Cardiac muscle cell (in vitro differentiated cells and primary cell): ENCODE data around the gene MED12L. TPM values are rescaled to one million over a fixed set of nuclear protein-coding genes. Genes with fewer than 3 reads are reported as not detected.

Source experiments
- DNase-seq, 2 donors: peaks; one replicate each; pipeline versions ENCODE4 v3.0.0 to v3.0.0-alpha.2; 2010 to 2017; ENCODE audit warnings: low read depth in 1 of 2, low spot score in 1 of 2
- H3K27ac ChIP-seq: fragments of 200-600 bp; sonication (generic); 2 replicates; pipeline ENCODE4 v1.5.1; 2016
- H3K27me3 ChIP-seq: fragments of 200-600 bp; sonication (generic); 2 replicates; pipeline ENCODE4 v1.6.0; 2016; ENCODE audit warnings: control low read depth
- H3K36me3 ChIP-seq: fragments of 200-600 bp; sonication (generic); 2 replicates; pipeline ENCODE4 v1.5.1; 2016; ENCODE audit warnings: control low read depth
- H3K4me1 ChIP-seq: fragments of 200-600 bp; sonication (generic); 2 replicates; pipeline ENCODE4 v1.8.1; 2017; ENCODE audit warnings: low read depth, mild to moderate bottlenecking, mixed run types
- H3K4me3 ChIP-seq: fragments of 200-600 bp; sonication (generic); 2 replicates; pipeline ENCODE4 v1.5.1; 2016; ENCODE audit warnings: mild to moderate bottlenecking
- H3K9me3 ChIP-seq: fragments of 200-600 bp; sonication (generic); 2 replicates; pipeline ENCODE4 v1.5.1; 2017; ENCODE audit warnings: low read depth, mild to moderate bottlenecking, control low read depth
- CTCF ChIP-seq: IDR thresholded peaks from 2 replicates; pipeline ENCODE4 v1.5.1; 2012; ENCODE audit warnings: low read depth, mild to moderate bottlenecking, low read length
- polyA plus RNA-seq: library from polyadenylated mRNA; unstranded; fragments of >200 nt; fragmentation: Nextera tagmentation; extraction: Ambion mirVana; gene quantifications from 2 replicates; pipeline ENCODE4 v1.2.1, GENCODE V29; 2016
- total RNA-seq: library from RNA; depleted of rRNA; stranded (reverse); fragments of >200 nt; gene quantifications from 2 replicates; pipeline ENCODE4 v1.2.3, GENCODE V29; 2016

The MED12L gene
- total and polyA plus RNA-seq, 2 experiments from 2014 or later: 1.9 to 6.9 TPM

GRCh38 chr3:151265866-151266265 lies 180.4 kb downstream of the MED12L start:
- Histone ChIP-seq H3K4me1 (no peaks in the 10 kb centered on the region), H3K36me3 (no peaks in the 10 kb centered on the region), H3K27ac (no peak overlapping the region), H3K9me3 (no peaks in the 10 kb centered on the region), H3K27me3 (no peaks in the 10 kb centered on the region), H3K4me3 (no peak overlapping the region)
- no peak for DNase-seq
- no peak for TF ChIP-seq CTCF

GRCh38 chr3:151267066-151267465 lies 181.6 kb downstream of the MED12L start:
- no peak for DNase-seq
- Histone ChIP-seq H3K27me3 (no peaks in the 10 kb centered on the region), H3K9me3 (no peaks in the 10 kb centered on the region), H3K27ac (no peak overlapping the region), H3K36me3 (no peaks in the 10 kb centered on the region), H3K4me1 (no peaks in the 10 kb centered on the region), H3K4me3 (no peak overlapping the region)
- TF ChIP-seq CTCF: no peak

- H3K36me3 ChIP-seq: no peaks in the 10 kb centered on the region
- no peak overlapping the region for H3K4me3 ChIP-seq
Observed at GRCh38 chr3:151268267-151269235, 183.1 kb downstream of the MED12L start.

GRCh38 chr3:151269631-151270030 lies 184.2 kb downstream of the MED12L start:
- H3K4me3 ChIP-seq: no peak overlapping the region
- no peaks in the 10 kb centered on the region for H3K36me3 ChIP-seq
- no peak overlapping the region for H3K27ac ChIP-seq
- no peaks in the 10 kb centered on the region for H3K27me3 ChIP-seq
- TF ChIP-seq CTCF: no peak
- DNase-seq: no peak
- H3K4me1 ChIP-seq: no peaks in the 10 kb centered on the region
- H3K9me3 ChIP-seq: no peaks in the 10 kb centered on the region

More at GRCh38 chr3:151268267-151269235, 183.1 kb downstream of the MED12L start:
- Histone ChIP-seq H3K9me3 (no peaks in the 10 kb centered on the region), H3K4me1 (no peaks in the 10 kb centered on the region), H3K27ac (no peak overlapping the region), H3K27me3 (no peaks in the 10 kb centered on the region)
- no peak for TF ChIP-seq CTCF
- no peak for DNase-seq

- H3K4me3 ChIP-seq: no peak overlapping the region
- no peak for DNase-seq
- no peaks in the 10 kb centered on the region for H3K36me3 ChIP-seq
- no peak for TF ChIP-seq CTCF
- H3K27ac ChIP-seq: no peak overlapping the region
- H3K27me3 ChIP-seq: no peaks in the 10 kb centered on the region
- no peaks in the 10 kb centered on the region for H3K9me3 ChIP-seq
- H3K4me1 ChIP-seq: no peaks in the 10 kb centered on the region
Observed at GRCh38 chr3:151275091-151275490, 189.6 kb downstream of the MED12L start.
